Measurements from ENCODE around the gene GRK2. TPM values are rescaled to one million over a fixed set of nuclear protein-coding genes. Genes with fewer than 3 reads are reported as not detected.
"Not testable (repeated sequence)": the region's sequence is repeated elsewhere in the genome, so short reads cannot be mapped to it uniquely, and the experiment has no call there.

GRK2 gene
- total RNA-seq, 1 donor: 185 TPM

- Histone ChIP-seq H3K4me1 (ENCODE audit: insufficient read depth, low read length) (peaks cover 18% of the 10 kb centered on the region), H3K9me3 (ENCODE audit: low read depth, low read length) (no peaks in the 10 kb centered on the region), H3K27me3 (ENCODE audit: insufficient read depth, low read length) (no peaks in the 10 kb centered on the region), H3K4me3 (ENCODE audit: low read length) (no peak overlapping the region)
Measured at GRCh38 chr11:67247946-67248550, 18.2 kb upstream of the GRK2 start.

- no peaks in the 10 kb centered on the region for H3K9me3 ChIP-seq (ENCODE audit: low read depth, low read length)
- no peaks in the 10 kb centered on the region for H3K27me3 ChIP-seq (ENCODE audit: insufficient read depth, low read length)
- peaks cover 21% of the 10 kb centered on the region for H3K4me1 ChIP-seq (ENCODE audit: insufficient read depth, low read length)
- no peak overlapping the region for H3K4me3 ChIP-seq (ENCODE audit: low read length)
Measured at GRCh38 chr11:67248653-67249052, 17.6 kb upstream of the GRK2 start.

GRCh38 chr11:67250059-67251043, 15.9 kb upstream of the GRK2 start:
- peaks cover 26% of the 10 kb centered on the region for H3K4me1 ChIP-seq (ENCODE audit: insufficient read depth, low read length)
- H3K27me3 ChIP-seq (ENCODE audit: insufficient read depth, low read length): no peaks in the 10 kb centered on the region
- H3K4me3 ChIP-seq (ENCODE audit: low read length): no peak overlapping the region
- H3K9me3 ChIP-seq (ENCODE audit: low read depth, low read length): no peaks in the 10 kb centered on the region

- H3K9me3 ChIP-seq (ENCODE audit: low read depth, low read length): no peaks in the 10 kb centered on the region
- no peaks in the 10 kb centered on the region for H3K27me3 ChIP-seq (ENCODE audit: insufficient read depth, low read length)
- H3K4me1 ChIP-seq (ENCODE audit: insufficient read depth, low read length): peaks cover 26% of the 10 kb centered on the region
- no peak overlapping the region for H3K4me3 ChIP-seq (ENCODE audit: low read length)
Measured at GRCh38 chr11:67251841-67252240, 14.4 kb upstream of the GRK2 start.

GRCh38 chr11:67252831-67253239, 13.4 kb upstream of the GRK2 start:
- Histone ChIP-seq H3K4me3 (ENCODE audit: low read length) (no peak overlapping the region), H3K9me3 (ENCODE audit: low read depth, low read length) (no peaks in the 10 kb centered on the region), H3K4me1 (ENCODE audit: insufficient read depth, low read length) (peaks cover 26% of the 10 kb centered on the region), H3K27me3 (ENCODE audit: insufficient read depth, low read length) (no peaks in the 10 kb centered on the region)

GRCh38 chr11:67253872-67254624, 12.2 kb upstream of the GRK2 start:
- Histone ChIP-seq H3K27me3 (ENCODE audit: insufficient read depth, low read length) (no peaks in the 10 kb centered on the region), H3K4me3 (ENCODE audit: low read length) (no peak overlapping the region), H3K4me1 (ENCODE audit: insufficient read depth, low read length) (peaks cover 26% of the 10 kb centered on the region), H3K9me3 (ENCODE audit: low read depth, low read length) (no peaks in the 10 kb centered on the region)

- Histone ChIP-seq H3K9me3 (ENCODE audit: low read depth, low read length) (no peaks in the 10 kb centered on the region), H3K4me3 (ENCODE audit: low read length) (no peak overlapping the region), H3K27me3 (ENCODE audit: insufficient read depth, low read length) (no peaks in the 10 kb centered on the region), H3K4me1 (ENCODE audit: insufficient read depth, low read length) (peaks cover 26% of the 10 kb centered on the region)
Measured at GRCh38 chr11:67254798-67255197, 11.5 kb upstream of the GRK2 start.

GRCh38 chr11:67255353-67255752, 10.9 kb upstream of the GRK2 start:
- no peaks in the 10 kb centered on the region for H3K27me3 ChIP-seq (ENCODE audit: insufficient read depth, low read length)
- peaks cover 26% of the 10 kb centered on the region for H3K4me1 ChIP-seq (ENCODE audit: insufficient read depth, low read length)
- H3K4me3 ChIP-seq (ENCODE audit: low read length): no peak overlapping the region
- H3K9me3 ChIP-seq (ENCODE audit: low read depth, low read length): no peaks in the 10 kb centered on the region

GRCh38 chr11:67255864-67256263, 10.4 kb upstream of the GRK2 start:
- no peaks in the 10 kb centered on the region for H3K27me3 ChIP-seq (ENCODE audit: insufficient read depth, low read length)
- H3K9me3 ChIP-seq (ENCODE audit: low read depth, low read length): no peaks in the 10 kb centered on the region
- no peak overlapping the region for H3K4me3 ChIP-seq (ENCODE audit: low read length)
- H3K4me1 ChIP-seq (ENCODE audit: insufficient read depth, low read length): peaks cover 26% of the 10 kb centered on the region

- H3K27me3 ChIP-seq (ENCODE audit: insufficient read depth, low read length): no peaks in the 10 kb centered on the region
- H3K9me3 ChIP-seq (ENCODE audit: low read depth, low read length): no peaks in the 10 kb centered on the region
- H3K4me3 ChIP-seq (ENCODE audit: low read length): no peak overlapping the region
- H3K4me1 ChIP-seq (ENCODE audit: insufficient read depth, low read length): peaks cover 30% of the 10 kb centered on the region
Measured at GRCh38 chr11:67256477-67257135, 9.7 kb upstream of the GRK2 start.

- Histone ChIP-seq H3K27me3 (ENCODE audit: insufficient read depth, low read length) (no peaks in the 10 kb centered on the region), H3K9me3 (ENCODE audit: low read depth, low read length) (no peaks in the 10 kb centered on the region), H3K4me3 (ENCODE audit: low read length) (no peak overlapping the region), H3K4me1 (ENCODE audit: insufficient read depth, low read length) (peaks cover 33% of the 10 kb centered on the region)
Measured at GRCh38 chr11:67260406-67260805, 5.9 kb upstream of the GRK2 start.

GRCh38 chr11:67260885-67261639, 5.2 kb upstream of the GRK2 start:
- peaks cover 39% of the 10 kb centered on the region for H3K4me1 ChIP-seq (ENCODE audit: insufficient read depth, low read length)
- not testable (repeated sequence) for H3K4me3 ChIP-seq (ENCODE audit: low read length); H3K27me3 ChIP-seq (ENCODE audit: insufficient read depth, low read length); H3K9me3 ChIP-seq (ENCODE audit: low read depth, low read length)

- Histone ChIP-seq H3K4me3 (ENCODE audit: low read length) (no peak overlapping the region), H3K4me1 (ENCODE audit: insufficient read depth, low read length) (peaks cover 40% of the 10 kb centered on the region), H3K27me3 (ENCODE audit: insufficient read depth, low read length) (no peaks in the 10 kb centered on the region), H3K9me3 (ENCODE audit: low read depth, low read length) (no peaks in the 10 kb centered on the region)
Measured at GRCh38 chr11:67261640-67261945, 4.7 kb upstream of the GRK2 start.

GRCh38 chr11:67261946-67262681, 4.2 kb upstream of the GRK2 start:
- Histone ChIP-seq H3K9me3 (ENCODE audit: low read depth, low read length) (no peaks in the 10 kb centered on the region), H3K4me1 (ENCODE audit: insufficient read depth, low read length) (peaks cover 40% of the 10 kb centered on the region), H3K4me3 (ENCODE audit: low read length) (no peak overlapping the region), H3K27me3 (ENCODE audit: insufficient read depth, low read length) (no peaks in the 10 kb centered on the region)

Measured in mononuclear cell (primary cell).